IPS-20b (cell line): Measurements from ENCODE around the gene RAB36.

Experiments
- H3K27ac ChIP-seq: one replicate; pipeline ENCODE4 v1.5.1; 2013; ENCODE audit warnings: low read length
- H3K27me3 ChIP-seq: 2 replicates; pipeline ENCODE4 v1.6.1; 2013; ENCODE audit warnings: mild to moderate bottlenecking, low read length, inconsistent platforms; ENCODE audit not compliant: insufficient read depth
- H3K36me3 ChIP-seq: 2 replicates; pipeline ENCODE4 v1.6.1; 2013; ENCODE audit warnings: low read depth, mild to moderate bottlenecking, inconsistent platforms, low read length, moderate library complexity; ENCODE audit not compliant: insufficient read depth
- H3K4me1 ChIP-seq: 2 replicates; pipeline ENCODE4 v1.6.1; 2013; ENCODE audit warnings: mild to moderate bottlenecking, control low read depth, inconsistent platforms, low read length, moderate library complexity; ENCODE audit not compliant: insufficient read depth
- H3K4me3 ChIP-seq: 2 replicates; pipeline ENCODE4 v1.5.1; 2013; ENCODE audit warnings: mild to moderate bottlenecking, low read length, inconsistent platforms
- H3K9ac ChIP-seq: 2 replicates; pipeline ENCODE4 v1.6.1; 2013; ENCODE audit warnings: low read depth, mild to moderate bottlenecking, inconsistent platforms, low read length, moderate library complexity
- H3K9me3 ChIP-seq: 2 replicates; pipeline ENCODE4 v1.6.1; 2013; ENCODE audit warnings: mild to moderate bottlenecking, low read depth, low read length, inconsistent platforms; ENCODE audit not compliant: insufficient read depth

Gene RAB36

DNA sequence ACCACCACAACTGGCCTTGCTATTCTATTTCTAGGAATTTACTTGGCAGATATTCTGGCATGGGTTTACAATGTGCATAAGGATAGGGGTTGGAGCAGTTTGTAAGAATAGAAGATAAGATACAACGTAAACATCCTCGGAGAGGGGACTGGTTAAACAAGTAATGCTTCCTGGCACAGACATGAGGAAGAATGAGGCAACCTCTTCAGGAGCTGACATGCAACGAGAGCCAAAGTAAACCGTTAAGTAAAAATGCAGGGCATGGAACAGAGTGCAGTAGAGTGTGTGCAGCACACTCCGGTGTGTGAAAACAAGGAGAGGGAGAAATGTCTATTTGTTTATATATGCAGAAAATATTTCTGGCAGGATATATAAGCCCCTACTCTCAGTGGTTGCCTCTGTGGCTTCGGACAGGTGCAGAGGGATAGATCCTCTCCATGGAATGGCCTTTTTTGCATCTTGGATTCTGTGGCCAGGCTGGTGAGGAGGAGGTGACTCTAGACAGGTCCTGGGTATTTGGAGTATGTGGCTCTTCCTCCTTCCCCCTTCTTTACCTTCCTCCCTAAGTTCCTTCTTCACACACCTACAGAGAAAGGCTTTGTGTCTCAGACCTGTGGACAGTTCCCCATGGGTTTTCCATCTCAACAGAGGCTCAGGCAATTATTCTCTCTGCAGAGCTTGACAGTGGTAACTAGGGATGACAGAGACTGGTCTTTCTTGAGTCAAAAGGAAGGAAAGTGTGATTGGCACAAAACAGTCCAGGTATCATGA, 2.5 kb downstream of the RAB36 start:
- Histone ChIP-seq H3K9ac (no peak overlapping the region; the same call in 1 of the 2 replicates), H3K9me3 (no peaks in the 10 kb centered on the region), H3K4me3 (no peak overlapping the region), H3K27me3 (peaks cover 17% of the 10 kb centered on the region; the same call in 1 of the 2 replicates), H3K27ac (no peak overlapping the region), H3K36me3 (no peaks in the 10 kb centered on the region), H3K4me1 (peaks cover 6% of the 10 kb centered on the region)

GRCh38 chr22:23149743-23150238, 4.5 kb downstream of the RAB36 start:
- Histone ChIP-seq H3K27ac (no peak overlapping the region), H3K9ac (no peak overlapping the region), H3K36me3 (no peaks in the 10 kb centered on the region), H3K4me3 (no peak overlapping the region), H3K4me1 (peaks cover 6% of the 10 kb centered on the region), H3K9me3 (no peaks in the 10 kb centered on the region), H3K27me3 (peaks cover 15% of the 10 kb centered on the region; the same call in 1 of the 2 replicates)

DNA sequence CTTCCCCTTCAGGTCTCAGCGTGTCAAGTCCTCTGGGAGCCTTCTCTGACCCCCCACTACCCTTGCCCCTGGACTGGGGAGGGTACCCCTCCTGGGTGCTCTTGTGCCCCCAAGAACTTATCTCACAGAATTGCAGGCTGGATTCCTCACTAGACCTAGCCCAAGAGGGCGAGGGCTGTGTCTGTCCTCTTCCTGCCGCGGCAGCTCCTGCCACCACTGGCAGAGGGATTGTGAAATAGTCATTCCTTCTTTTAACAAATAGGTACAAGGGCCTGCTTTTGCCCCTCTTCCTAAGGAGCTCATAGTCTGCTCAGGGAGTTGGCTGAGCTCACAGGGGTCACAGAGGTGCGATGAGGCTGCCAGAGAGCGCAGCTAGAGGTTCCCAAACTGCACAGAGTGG, 5.5 kb downstream of the RAB36 start:
- no peak overlapping the region for H3K9ac ChIP-seq
- H3K4me1 ChIP-seq: peaks cover 6% of the 10 kb centered on the region
- H3K36me3 ChIP-seq: no peaks in the 10 kb centered on the region
- no peaks in the 10 kb centered on the region for H3K9me3 ChIP-seq
- H3K4me3 ChIP-seq: no peak overlapping the region
- peaks cover 12% of the 10 kb centered on the region; the same call in 1 of the 2 replicates for H3K27me3 ChIP-seq
- H3K27ac ChIP-seq: no peak overlapping the region

DNA sequence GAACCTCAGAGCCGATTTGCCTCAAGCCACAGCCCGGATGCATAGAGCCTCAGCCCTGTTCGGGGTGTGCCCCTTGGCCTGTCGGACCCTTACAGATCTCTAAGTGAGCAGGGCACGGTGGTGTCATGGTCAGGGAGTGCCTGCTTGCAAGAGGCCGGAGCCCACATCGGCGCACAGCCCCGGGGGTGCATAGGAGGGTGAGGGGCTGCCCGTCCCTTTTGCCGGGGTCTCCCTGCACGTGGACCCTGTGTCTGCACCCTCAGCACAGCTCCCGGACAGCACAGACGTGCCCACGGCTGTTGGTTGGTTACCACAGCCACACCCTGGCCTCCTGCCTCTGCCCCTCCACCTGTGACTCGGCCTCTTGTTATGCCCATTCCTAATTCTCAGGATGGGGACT, 6.5 kb downstream of the RAB36 start:
- H3K9ac ChIP-seq: no peak overlapping the region
- H3K27me3 ChIP-seq: peaks cover 2% of the 10 kb centered on the region; the same call in 1 of the 2 replicates
- H3K36me3 ChIP-seq: no peaks in the 10 kb centered on the region
- peaks cover 6% of the 10 kb centered on the region for H3K4me1 ChIP-seq
- H3K27ac ChIP-seq: no peak overlapping the region
- no peak overlapping the region for H3K4me3 ChIP-seq
- no peaks in the 10 kb centered on the region for H3K9me3 ChIP-seq

GRCh38 chr22:23152238-23153114, 7.2 kb downstream of the RAB36 start:
- Histone ChIP-seq H3K27me3 (no peaks in the 10 kb centered on the region), H3K27ac (no peak overlapping the region), H3K36me3 (no peaks in the 10 kb centered on the region), H3K4me1 (peaks cover 6% of the 10 kb centered on the region), H3K9me3 (no peaks in the 10 kb centered on the region), H3K4me3 (no peak overlapping the region), H3K9ac (no peak overlapping the region)

DNA sequence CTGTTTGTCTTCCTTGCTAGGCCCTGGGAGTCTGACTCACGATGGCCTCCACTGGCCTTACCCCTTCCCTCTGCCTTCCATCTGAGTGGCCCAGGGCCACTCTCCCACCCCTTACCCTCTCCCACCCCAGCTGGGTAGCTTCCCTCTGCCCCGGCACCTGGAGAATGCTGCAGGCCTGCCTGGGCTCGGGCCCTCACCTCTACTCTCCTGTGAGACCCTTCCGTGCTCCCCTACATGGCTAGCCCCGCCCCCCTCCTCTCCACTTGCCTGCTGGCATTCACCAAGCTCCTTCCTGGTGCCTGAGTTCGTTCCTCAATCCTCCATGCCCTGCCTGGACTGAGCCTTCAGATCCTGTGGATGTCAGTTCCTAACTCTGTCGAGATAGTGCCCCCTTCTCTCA, 8.7 kb downstream of the RAB36 start:
- no peak overlapping the region for H3K27ac ChIP-seq
- no peak overlapping the region for H3K4me3 ChIP-seq
- H3K36me3 ChIP-seq: no peaks in the 10 kb centered on the region
- no peaks in the 10 kb centered on the region for H3K9me3 ChIP-seq
- H3K9ac ChIP-seq: no peak overlapping the region
- no peaks in the 10 kb centered on the region for H3K27me3 ChIP-seq
- peaks cover 6% of the 10 kb centered on the region for H3K4me1 ChIP-seq

- Histone ChIP-seq H3K27ac (no peak overlapping the region), H3K4me3 (no peak overlapping the region), H3K9ac (no peak overlapping the region), H3K9me3 (no peaks in the 10 kb centered on the region), H3K36me3 (no peaks in the 10 kb centered on the region), H3K4me1 (peaks cover 3% of the 10 kb centered on the region), H3K27me3 (no peaks in the 10 kb centered on the region)
These were observed 9.2 kb downstream of the RAB36 start for GRCh38 chr22:23154461-23154860.

GRCh38 chr22:23155143-23155542, 9.9 kb downstream of the RAB36 start:
- Histone ChIP-seq H3K27me3 (no peaks in the 10 kb centered on the region), H3K4me1 (no peaks in the 10 kb centered on the region), H3K9ac (no peak overlapping the region), H3K9me3 (no peaks in the 10 kb centered on the region), H3K36me3 (no peaks in the 10 kb centered on the region), H3K4me3 (no peak overlapping the region), H3K27ac (no peak overlapping the region)

- Histone ChIP-seq H3K4me3 (no peak overlapping the region), H3K9me3 (no peaks in the 10 kb centered on the region), H3K4me1 (no peaks in the 10 kb centered on the region), H3K36me3 (no peaks in the 10 kb centered on the region), H3K27me3 (no peaks in the 10 kb centered on the region), H3K9ac (no peak overlapping the region), H3K27ac (no peak overlapping the region)
These were observed 10.6 kb downstream of the RAB36 start for GRCh38 chr22:23155831-23156230.

GRCh38 chr22:23156286-23156685, 11.0 kb downstream of the RAB36 start:
- no peak overlapping the region for H3K9ac ChIP-seq
- H3K27ac ChIP-seq: no peak overlapping the region

GRCh38 chr22:23157560-23158515, 12.6 kb downstream of the RAB36 start:
- Histone ChIP-seq H3K9me3 (no peaks in the 10 kb centered on the region), H3K36me3 (no peaks in the 10 kb centered on the region), H3K9ac (no peak overlapping the region), H3K4me3 (no peak overlapping the region), H3K27ac (no peak overlapping the region), H3K27me3 (no peaks in the 10 kb centered on the region), H3K4me1 (no peaks in the 10 kb centered on the region)

More at GRCh38 chr22:23156286-23156685, 11.0 kb downstream of the RAB36 start:
- Histone ChIP-seq H3K4me1 (no peaks in the 10 kb centered on the region), H3K27me3 (no peaks in the 10 kb centered on the region), H3K4me3 (no peak overlapping the region), H3K36me3 (no peaks in the 10 kb centered on the region), H3K9me3 (no peaks in the 10 kb centered on the region)
